Stimulated activated naive B cell treated with anti-CD40 and anti-IgM and Interleukin-4, amounts not matched to agents 10 μg/mL and 1 μg/mL and 100 μg/mL, for 72 hours (primary cell): ENCODE data around the gene LEUTX.
"Not testable (repeated sequence)": the region's sequence is repeated elsewhere in the genome, so short reads cannot be mapped to it uniquely, and the experiment has no call there.

ENCODE experiments used
- ATAC-seq, 2 donors: fragments of 150-1000 bp; cut with Tn5 transposase; replicated peaks; 2 replicates each; pipeline ENCODE4 v1.10.0; 2021; ENCODE audit warnings: moderate library complexity in 1 of 2
- DNase-seq: peaks from one replicate; pipeline ENCODE4 v3.0.0; 2021
- H3K27ac Mint-ChIP-seq: one replicate; pipeline ENCODE4 v1.8.0; 2022; ENCODE audit warnings: mild to moderate bottlenecking, mixed read lengths
- H3K27me3 Mint-ChIP-seq, 2 donors: one replicate each; pipeline ENCODE4 v1.8.0; 2022; ENCODE audit warnings: mixed read lengths in 2 of 2
- H3K36me3 Mint-ChIP-seq, 2 donors: one replicate each; pipeline ENCODE4 v1.8.0; 2022; ENCODE audit warnings: mixed read lengths in 2 of 2, mild to moderate bottlenecking in 1 of 2
- H3K4me1 Mint-ChIP-seq, 2 donors: one replicate each; pipeline ENCODE4 v1.8.0; 2022; ENCODE audit warnings: mixed read lengths in 2 of 2, mild to moderate bottlenecking in 1 of 2
- H3K4me3 Mint-ChIP-seq, 2 donors: one replicate each; pipeline ENCODE4 v1.8.0; 2022; ENCODE audit warnings: mild to moderate bottlenecking in 2 of 2, mixed read lengths in 2 of 2, moderate library complexity in 1 of 2
- H3K9me3 Mint-ChIP-seq, 2 donors: one replicate each; pipeline ENCODE4 v1.8.0; 2022; ENCODE audit warnings: mixed read lengths in 2 of 2, mild to moderate bottlenecking in 1 of 2

LEUTX gene

DNA sequence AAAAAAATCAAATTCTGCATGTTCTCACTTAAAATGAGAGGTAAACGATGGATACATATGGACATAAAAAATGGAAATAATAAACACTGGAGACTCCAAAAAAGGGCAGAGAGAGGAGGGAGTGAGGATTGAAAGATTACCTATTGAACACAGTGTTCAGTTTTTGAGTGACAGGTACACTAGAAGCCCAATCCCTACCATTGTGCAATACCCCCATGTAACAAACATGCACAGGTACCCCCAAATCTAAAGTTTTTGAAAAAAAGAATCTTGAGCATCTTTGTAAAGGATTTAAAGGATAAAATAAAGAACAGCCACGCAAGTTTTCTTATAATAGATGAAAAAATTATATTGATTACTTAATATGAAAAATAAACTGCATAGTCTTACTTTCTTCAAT is 24.1 kb upstream of the LEUTX start:
- Mint-ChIP-seq H3K27me3 (peaks cover 20 to 46% of the 10 kb centered on the region in 2 donors), H3K9me3 (no peaks in the 10 kb centered on the region)

DNA sequence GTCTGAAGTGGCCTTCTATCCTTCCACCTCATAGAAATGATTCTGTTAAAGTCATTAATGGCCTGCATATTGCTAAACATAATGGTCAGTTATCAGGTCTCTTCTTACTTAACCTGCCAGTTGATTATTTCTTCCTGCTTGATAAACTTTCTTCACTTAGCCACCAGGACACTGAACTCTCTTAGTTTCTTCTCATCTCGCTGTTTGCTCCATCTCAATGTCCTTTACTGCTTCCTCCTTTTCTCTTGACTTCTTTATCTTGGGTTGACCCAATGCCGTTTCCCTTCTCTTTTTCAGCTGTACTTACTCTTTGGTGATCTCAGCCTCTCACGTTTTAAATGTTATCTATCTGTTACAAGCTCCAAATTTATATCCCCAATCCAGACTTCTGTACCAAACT is 23.7 kb upstream of the LEUTX start:
- ATAC-seq, result no peak
- H3K36me3 Mint-ChIP-seq, result no peaks in the 10 kb centered on the region
- no peak overlapping the region for H3K27ac Mint-ChIP-seq
- H3K27me3 Mint-ChIP-seq, result peaks cover 19 to 48% of the 10 kb centered on the region in 2 donors
- no peaks in the 10 kb centered on the region for H3K9me3 Mint-ChIP-seq
- H3K4me3 Mint-ChIP-seq, result no peak overlapping the region
- H3K4me1 Mint-ChIP-seq, result no peaks in the 10 kb centered on the region
- no peak for DNase-seq

More for the DNA sequence above, 24.1 kb upstream of the LEUTX start:
- H3K4me1 Mint-ChIP-seq, result no peaks in the 10 kb centered on the region
- DNase-seq (no peak), ATAC-seq (no peak)
- no peak overlapping the region for H3K4me3 Mint-ChIP-seq
- H3K36me3 Mint-ChIP-seq, result no peaks in the 10 kb centered on the region
- H3K27ac Mint-ChIP-seq, result no peak overlapping the region

- H3K36me3 Mint-ChIP-seq, result peaks cover 0 to 2% of the 10 kb centered on the region in 2 donors
- H3K27ac Mint-ChIP-seq, result no peak overlapping the region
- H3K27me3 Mint-ChIP-seq, result peaks cover 27 to 55% of the 10 kb centered on the region in 2 donors
- H3K4me3 Mint-ChIP-seq, result no peak overlapping the region
- no peak for ATAC-seq
- H3K4me1 Mint-ChIP-seq, result no peaks in the 10 kb centered on the region
- no peaks in the 10 kb centered on the region for H3K9me3 Mint-ChIP-seq
- no peak for DNase-seq
These were observed 19.0 kb upstream of the LEUTX start for GRCh38 chr19:39759457-39760184.

- not testable (repeated sequence) for ATAC-seq, H3K36me3 Mint-ChIP-seq, H3K9me3 Mint-ChIP-seq, DNase-seq, H3K4me3 Mint-ChIP-seq, H3K4me1 Mint-ChIP-seq, H3K27ac Mint-ChIP-seq
- H3K27me3 Mint-ChIP-seq, result peaks cover 24 to 51% of the 10 kb centered on the region in 2 donors
These were observed 16.8 kb upstream of the LEUTX start for GRCh38 chr19:39761851-39762250.

GRCh38 chr19:39765091-39766076 is 13.3 kb upstream of the LEUTX start:
- DNase-seq, result no peak
- H3K4me3 Mint-ChIP-seq, result no peak overlapping the region

GRCh38 chr19:39768334-39768733 is 10.3 kb upstream of the LEUTX start:
- H3K27me3 Mint-ChIP-seq, result peaks cover 20 to 33% of the 10 kb centered on the region in 2 donors
- no peak for DNase-seq

More at GRCh38 chr19:39765091-39766076, 13.3 kb upstream of the LEUTX start:
- ATAC-seq, result no peak
- peaks cover 0 to 2% of the 10 kb centered on the region in 2 donors for H3K36me3 Mint-ChIP-seq
- peaks cover 18 to 28% of the 10 kb centered on the region in 2 donors for H3K27me3 Mint-ChIP-seq
- no peaks in the 10 kb centered on the region for H3K4me1 Mint-ChIP-seq
- peaks cover 0 to 1% of the 10 kb centered on the region in 2 donors for H3K9me3 Mint-ChIP-seq
- no peak overlapping the region for H3K27ac Mint-ChIP-seq

GRCh38 chr19:39768786-39769185 is 9.9 kb upstream of the LEUTX start:
- DNase-seq, result no peak

More at GRCh38 chr19:39768334-39768733, 10.3 kb upstream of the LEUTX start:
- Mint-ChIP-seq H3K27ac (no peak overlapping the region), H3K4me3 (no peak overlapping the region), H3K36me3 (peaks cover 0 to 2% of the 10 kb centered on the region in 2 donors), H3K4me1 (no peaks in the 10 kb centered on the region), H3K9me3 (peaks cover 0 to 1% of the 10 kb centered on the region in 2 donors)
- no peak for ATAC-seq

GRCh38 chr19:39780894-39781293 is 2.2 kb downstream of the LEUTX start:
- no peak overlapping the region for H3K4me3 Mint-ChIP-seq
- peaks cover 29 to 58% of the 10 kb centered on the region in 2 donors for H3K27me3 Mint-ChIP-seq
- H3K27ac Mint-ChIP-seq, result no peak overlapping the region
- H3K4me1 Mint-ChIP-seq, result no peaks in the 10 kb centered on the region
- no peaks in the 10 kb centered on the region for H3K36me3 Mint-ChIP-seq
- no peak for ATAC-seq
- no peaks in the 10 kb centered on the region for H3K9me3 Mint-ChIP-seq
- DNase-seq, result no peak

More at GRCh38 chr19:39768786-39769185, 9.9 kb upstream of the LEUTX start:
- Mint-ChIP-seq H3K4me3 (no peak overlapping the region), H3K27me3 (peaks cover 20 to 30% of the 10 kb centered on the region in 2 donors), H3K36me3 (peaks cover 0 to under 1% of the 10 kb centered on the region in 2 donors), H3K9me3 (peaks cover 0 to 1% of the 10 kb centered on the region in 2 donors), H3K4me1 (no peaks in the 10 kb centered on the region), H3K27ac (no peak overlapping the region)
- ATAC-seq, result no peak

DNA sequence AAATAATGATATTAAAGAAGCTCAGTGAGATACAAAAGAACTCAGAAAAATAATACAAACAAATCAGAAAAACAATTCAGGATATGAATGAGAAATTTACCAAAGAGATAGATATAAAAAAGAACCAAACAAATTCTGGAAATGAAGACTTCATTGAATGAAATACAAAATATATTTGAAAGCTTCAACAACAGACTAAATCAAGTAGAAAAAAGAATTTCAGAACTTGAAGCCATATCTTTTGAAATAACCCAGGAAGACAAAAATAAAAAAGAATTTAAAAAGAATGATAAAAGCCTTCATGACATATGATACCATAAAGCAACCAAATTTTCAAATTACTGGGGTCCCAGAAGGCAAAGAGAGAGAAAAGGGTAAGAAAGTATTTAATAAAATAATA is 9.6 kb downstream of the LEUTX start:
- peaks cover 3 to 7% of the 10 kb centered on the region in 2 donors for H3K4me1 Mint-ChIP-seq
- H3K27me3 Mint-ChIP-seq, result peaks cover 26 to 37% of the 10 kb centered on the region in 2 donors
- H3K4me3 Mint-ChIP-seq, result no peak overlapping the region
- H3K27ac Mint-ChIP-seq, result no peak overlapping the region
- DNase-seq, result no peak
- ATAC-seq, result no peak
- no peaks in the 10 kb centered on the region for H3K36me3 Mint-ChIP-seq
- peaks cover 5 to 8% of the 10 kb centered on the region in 2 donors for H3K9me3 Mint-ChIP-seq

DNA sequence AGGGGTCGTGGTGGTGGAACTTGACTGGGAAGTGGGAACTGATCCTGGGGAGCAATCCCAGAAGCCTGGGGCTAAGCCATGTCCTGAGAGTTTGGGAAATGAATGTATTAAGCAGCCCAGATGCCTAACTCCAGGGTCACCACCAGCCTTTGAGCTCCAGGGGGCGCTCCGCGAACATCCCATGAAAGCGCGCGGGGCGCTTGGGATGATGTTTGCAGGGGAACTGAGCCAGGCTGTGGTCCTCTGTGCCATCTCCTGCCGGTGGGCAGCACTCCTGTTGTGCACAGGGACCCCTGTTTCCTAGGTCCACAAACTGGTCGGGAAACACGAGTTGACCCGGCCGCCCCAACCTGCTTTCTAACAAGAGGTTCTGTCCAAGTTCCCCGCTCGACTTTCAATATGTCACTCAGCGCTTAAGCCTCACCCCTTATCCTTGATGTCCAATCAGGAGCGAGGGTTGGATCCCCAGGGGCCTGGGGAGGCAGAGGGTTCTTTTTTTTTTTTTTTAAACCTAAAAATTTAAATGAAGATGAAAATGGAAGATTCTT is 14.4 kb downstream of the LEUTX start:
- peaks cover 2 to 3% of the 10 kb centered on the region in 2 donors for H3K9me3 Mint-ChIP-seq
- peak overlapping the region; percentile 31 for H3K27ac Mint-ChIP-seq
- peak overlapping the region; percentile 88 to 90 for H3K4me3 Mint-ChIP-seq
- peaks cover 9 to 17% of the 10 kb centered on the region in 2 donors for H3K4me1 Mint-ChIP-seq
- DNase-seq (peak; percentile 76), ATAC-seq (peak; percentile 95 to 96)
- no peaks in the 10 kb centered on the region for H3K36me3 Mint-ChIP-seq
- H3K27me3 Mint-ChIP-seq, result peaks cover 9 to 22% of the 10 kb centered on the region in 2 donors

GRCh38 chr19:39795001-39795400 is 16.3 kb downstream of the LEUTX start:
- Mint-ChIP-seq H3K4me1 (peaks cover 9 to 17% of the 10 kb centered on the region in 2 donors), H3K27ac (peak overlapping the region; percentile 42), H3K36me3 (no peaks in the 10 kb centered on the region), H3K27me3 (peaks cover 9 to 22% of the 10 kb centered on the region in 2 donors), H3K4me3 (no peak overlapping the region), H3K9me3 (no peaks in the 10 kb centered on the region)
- peak; percentile 45 for DNase-seq
- peak; percentile 83 to 85 for ATAC-seq

DNA sequence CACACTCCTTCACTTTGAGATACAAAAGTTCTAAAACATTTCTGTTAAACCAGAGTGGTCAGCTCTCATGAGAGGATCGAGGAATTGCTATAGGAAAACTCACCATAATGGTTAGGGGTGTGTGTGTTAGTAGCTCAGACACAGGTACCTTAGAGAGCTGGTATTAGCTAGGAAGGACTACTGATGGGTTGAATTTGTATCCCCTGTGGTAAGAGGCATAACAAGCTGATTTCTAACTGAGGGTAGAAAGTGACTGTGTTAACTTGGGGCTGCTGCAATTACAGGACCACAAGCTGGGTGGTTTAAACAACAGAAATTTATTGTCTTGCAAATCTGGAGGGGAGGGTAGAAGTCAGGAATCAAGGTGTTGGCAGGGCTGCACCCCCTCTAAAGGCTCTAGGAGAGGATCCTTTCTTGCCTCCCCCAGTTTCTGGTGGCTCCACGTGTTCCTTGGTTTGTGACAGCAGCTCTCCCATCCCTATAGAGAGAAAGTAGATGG is 17.4 kb downstream of the LEUTX start:
- H3K4me3 Mint-ChIP-seq, result no peak overlapping the region
- peaks cover 9 to 29% of the 10 kb centered on the region in 2 donors for H3K27me3 Mint-ChIP-seq
- H3K36me3 Mint-ChIP-seq, result no peaks in the 10 kb centered on the region
- no peak overlapping the region for H3K27ac Mint-ChIP-seq
- no peak for ATAC-seq
- H3K4me1 Mint-ChIP-seq, result peaks cover 9 to 17% of the 10 kb centered on the region in 2 donors
- no peak for DNase-seq
- H3K9me3 Mint-ChIP-seq, result no peaks in the 10 kb centered on the region

DNA sequence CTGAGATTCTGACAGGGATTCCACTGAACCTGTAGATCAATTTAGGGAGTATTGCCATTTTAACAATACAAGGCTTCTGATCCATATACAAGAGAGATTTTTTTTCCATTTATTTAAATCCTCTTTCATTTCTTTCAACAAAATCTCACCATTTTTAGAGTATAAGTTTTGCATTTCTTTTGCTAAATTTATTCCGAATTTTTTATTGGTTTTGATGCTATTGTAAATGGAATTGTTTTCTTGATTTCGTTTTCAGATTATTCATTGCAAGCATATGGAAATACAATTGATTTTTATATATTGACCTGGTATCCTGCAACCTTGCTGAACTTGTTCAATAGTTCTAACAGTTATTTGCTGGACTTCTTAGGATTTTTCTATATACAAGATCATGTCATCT is 18.4 kb downstream of the LEUTX start:
- Mint-ChIP-seq H3K4me3 (no peak overlapping the region), H3K4me1 (peaks cover 9 to 17% of the 10 kb centered on the region in 2 donors)

DNA sequence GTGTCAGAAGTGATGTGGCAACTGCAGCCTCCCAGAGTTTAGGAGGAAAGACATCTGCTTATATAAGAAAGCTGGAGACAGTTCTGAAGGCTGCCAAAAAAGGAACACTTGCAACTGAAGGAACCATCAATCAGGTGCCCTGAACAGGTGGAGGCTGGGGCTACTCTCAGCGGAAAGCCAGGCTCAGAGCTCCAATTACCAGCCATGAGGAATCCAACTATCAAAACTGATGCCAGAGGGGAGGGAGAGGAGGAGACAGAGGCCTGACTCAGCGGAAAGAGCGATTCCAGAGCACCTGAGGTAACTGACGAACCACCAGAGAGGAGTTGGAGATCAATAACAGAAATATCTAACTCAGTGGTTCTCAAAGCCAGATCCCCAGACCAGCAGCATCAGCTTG is 24.3 kb downstream of the LEUTX start:
- Mint-ChIP-seq H3K4me1 (no peaks in the 10 kb centered on the region), H3K9me3 (peaks cover 0 to under 1% of the 10 kb centered on the region in 2 donors), H3K36me3 (peaks cover 0 to 3% of the 10 kb centered on the region in 2 donors), H3K4me3 (no peak overlapping the region), H3K27ac (no peak overlapping the region), H3K27me3 (peaks cover 28 to 45% of the 10 kb centered on the region in 2 donors)
- ATAC-seq (no peak), DNase-seq (no peak)

More for the DNA sequence above, 18.4 kb downstream of the LEUTX start:
- ATAC-seq, result no peak
- no peaks in the 10 kb centered on the region for H3K9me3 Mint-ChIP-seq
- no peak for DNase-seq
- H3K27me3 Mint-ChIP-seq, result peaks cover 14 to 39% of the 10 kb centered on the region in 2 donors
- no peaks in the 10 kb centered on the region for H3K36me3 Mint-ChIP-seq
- H3K27ac Mint-ChIP-seq, result no peak overlapping the region
